H9 (cell line): Measurements from ENCODE around the gene HS3ST3B1. TPM values are rescaled to one million over a fixed set of nuclear protein-coding genes. Genes with fewer than 3 reads are reported as not detected.

Source experiments
- DNase-seq: peaks from one replicate; pipeline ENCODE4 v3.0.0-alpha.2; 2017
- H2AFZ ChIP-seq: one replicate; pipeline ENCODE4 v1.6.1; 2013; ENCODE audit warnings: mild to moderate bottlenecking, low read length, control low read depth, moderate library complexity
- H2AK5ac ChIP-seq: 2 replicates; pipeline ENCODE4 v1.6.1; 2013; ENCODE audit warnings: low read length, control low read depth, mixed read lengths; ENCODE audit not compliant: insufficient read length
- H2BK120ac ChIP-seq: one replicate; pipeline ENCODE4 v1.6.1; 2013; ENCODE audit warnings: low read depth, mild to moderate bottlenecking, low read length, control low read depth, inconsistent platforms; ENCODE audit not compliant: poor library complexity, severe bottlenecking
- H2BK12ac ChIP-seq: 2 replicates; pipeline ENCODE4 v1.6.1; 2013; ENCODE audit warnings: low read length, control low read depth, mixed read lengths, low read depth; ENCODE audit not compliant: insufficient read length
- H2BK15ac ChIP-seq: 2 replicates; pipeline ENCODE4 v1.6.1; 2013; ENCODE audit warnings: low read depth, low read length, control low read depth
- H2BK20ac ChIP-seq: one replicate; pipeline ENCODE4 v1.6.1; 2013; ENCODE audit warnings: low read depth, mild to moderate bottlenecking, low read length, control low read depth, inconsistent platforms; ENCODE audit not compliant: poor library complexity, severe bottlenecking
- H2BK5ac ChIP-seq: 2 replicates; pipeline ENCODE4 v1.6.1; 2013; ENCODE audit warnings: low read length, control low read depth, mixed read lengths; ENCODE audit not compliant: insufficient read length
- H3K14ac ChIP-seq: 2 replicates; pipeline ENCODE4 v1.6.1; 2013; ENCODE audit warnings: low read length, control low read depth; ENCODE audit not compliant: insufficient read depth
- H3K18ac ChIP-seq: 2 replicates; pipeline ENCODE4 v1.6.1; 2013; ENCODE audit warnings: low read depth, mild to moderate bottlenecking, mixed read lengths, low read length, control low read depth; ENCODE audit not compliant: insufficient read length
- H3K23ac ChIP-seq: 2 replicates; pipeline ENCODE4 v1.6.1; 2013; ENCODE audit warnings: low read length, control low read depth, mixed read lengths, low read depth; ENCODE audit not compliant: insufficient read length
- H3K23me2 ChIP-seq: 2 replicates; pipeline ENCODE4 v1.6.1; 2013; ENCODE audit warnings: low read depth, mild to moderate bottlenecking, mixed read lengths, low read length, control low read depth; ENCODE audit not compliant: insufficient read length, poor library complexity, severe bottlenecking
- H3K27ac ChIP-seq: 2 replicates; pipeline ENCODE4 v1.5.1; 2013; ENCODE audit warnings: low read length, control low read depth, mixed read lengths, low read depth; ENCODE audit not compliant: insufficient read length
- H3K27me3 ChIP-seq: 2 replicates; pipeline ENCODE4 v1.6.1; 2013; ENCODE audit warnings: low read length, control low read depth, inconsistent platforms; ENCODE audit not compliant: insufficient read depth
- H3K4ac ChIP-seq: 2 replicates; pipeline ENCODE4 v1.6.1; 2013; ENCODE audit warnings: low read depth, mild to moderate bottlenecking, control low read depth, inconsistent platforms, low read length, moderate library complexity
- H3K4me1 ChIP-seq: 2 replicates; pipeline ENCODE4 v1.6.1; 2013; ENCODE audit warnings: low read length, control low read depth, inconsistent platforms; ENCODE audit not compliant: insufficient read depth
- H3K4me2 ChIP-seq: 2 replicates; pipeline ENCODE4 v1.6.1; 2013; ENCODE audit warnings: low read length, control low read depth, mixed read lengths; ENCODE audit not compliant: insufficient read length, insufficient read depth
- H3K56ac ChIP-seq: 2 replicates; pipeline ENCODE4 v1.6.1; 2013; ENCODE audit warnings: low read depth, mild to moderate bottlenecking, mixed read lengths, low read length, control low read depth; ENCODE audit not compliant: insufficient read length
- H3K79me1 ChIP-seq: 2 replicates; pipeline ENCODE4 v1.6.1; 2013; ENCODE audit warnings: low read depth, mild to moderate bottlenecking, moderate library complexity, low read length, control low read depth, inconsistent platforms; ENCODE audit not compliant: insufficient read depth, poor library complexity, severe bottlenecking
- H3K79me2 ChIP-seq: 2 replicates; pipeline ENCODE4 v1.6.1; 2013; ENCODE audit warnings: low read length, control low read depth, inconsistent platforms; ENCODE audit not compliant: insufficient read depth
- H3K9ac ChIP-seq: 2 replicates; pipeline ENCODE4 v1.6.1; 2013; ENCODE audit warnings: low read length, control low read depth, mixed read lengths; ENCODE audit not compliant: insufficient read length; ENCODE audit errors: extremely low read depth
- H3K9me3 ChIP-seq: one replicate; pipeline ENCODE4 v1.6.1; 2013; ENCODE audit warnings: low read depth, low read length, inconsistent platforms; ENCODE audit not compliant: control insufficient read depth
- H3T11ph ChIP-seq: one replicate; pipeline ENCODE4 v1.6.1; 2013; ENCODE audit warnings: mild to moderate bottlenecking, low read length, control low read depth, inconsistent platforms
- H4K20me1 ChIP-seq: one replicate; pipeline ENCODE4 v1.6.1; 2013; ENCODE audit not compliant: control insufficient read depth, insufficient read length, insufficient read depth
- H4K5ac ChIP-seq: 2 replicates; pipeline ENCODE4 v1.6.1; 2013; ENCODE audit warnings: low read depth, mild to moderate bottlenecking, mixed read lengths, low read length, control low read depth; ENCODE audit not compliant: insufficient read length
- H4K8ac ChIP-seq: replicated peaks from 2 replicates; pipeline ENCODE4 v1.6.1; 2013; ENCODE audit warnings: low read length, control low read depth, mixed read lengths, low read depth; ENCODE audit not compliant: insufficient read length
- H4K91ac ChIP-seq: 2 replicates; pipeline ENCODE4 v1.6.1; 2013; ENCODE audit warnings: low read depth, mild to moderate bottlenecking, moderate library complexity, mixed read lengths, low read length, control low read depth; ENCODE audit not compliant: insufficient read length
- H3K27ac Mint-ChIP-seq, 3 experiments: 2 replicates in 2 of 3; 3 replicates in 1 of 3; pipeline ENCODE4 v1.8.0; 2020 to 2021; ENCODE audit warnings: mixed read lengths in 3 of 3, mild to moderate bottlenecking in 1 of 3, moderate library complexity in 1 of 3
- H3K27me3 Mint-ChIP-seq: 2 replicates; pipeline ENCODE4 v1.8.0; 2021; ENCODE audit warnings: low read depth, mild to moderate bottlenecking, moderate library complexity, mixed read lengths
- H3K36me3 Mint-ChIP-seq, 3 experiments: 2 replicates in 2 of 3; 3 replicates in 1 of 3; pipeline ENCODE4 v1.8.0; 2020 to 2021; ENCODE audit warnings: low read depth in 3 of 3, mixed read lengths in 3 of 3; ENCODE audit not compliant: insufficient read depth in 1 of 3
- H3K4me1 Mint-ChIP-seq, 2 experiments: 2 replicates each; pipeline ENCODE4 v1.8.0; 2020; ENCODE audit warnings: mixed read lengths in 2 of 2
- H3K4me3 Mint-ChIP-seq, 2 experiments: 2 replicates in 1 of 2; 3 replicates in 1 of 2; pipeline ENCODE4 v1.8.0; 2020 to 2021; ENCODE audit warnings: mild to moderate bottlenecking in 2 of 2, mixed read lengths in 2 of 2, moderate library complexity in 1 of 2
- H3K9me3 Mint-ChIP-seq, 2 experiments: 2 replicates in 1 of 2; 3 replicates in 1 of 2; pipeline ENCODE4 v1.8.0; 2020; ENCODE audit warnings: mild to moderate bottlenecking in 2 of 2, mixed read lengths in 2 of 2, moderate library complexity in 1 of 2
- CTCF ChIP-seq: fragments of 200-600 bp; sonication (generic); conservative IDR thresholded peaks from 3 replicates; pipeline ENCODE4 v1.8.0; 2021; ENCODE audit warnings: antibody characterized with exemption, mild to moderate bottlenecking
- WGBS: extraction: QIAGEN DNeasy Blood & Tissue Kit; methylation state at CpG from one replicate; pipeline ENCODE4 v1.1.7; 2013; ENCODE audit warnings: missing lambda C conversion rate, low lambda C conversion rate, mixed read lengths; ENCODE audit not compliant: insufficient read length; ENCODE audit errors: extremely low coverage; 5-methylcytosine and 5-hydroxymethylcytosine counted together
- total RNA-seq: library from RNA; stranded (reverse); gene quantifications from 2 replicates; pipeline ENCODE4 v1.2.1, GENCODE V29; 2021

HS3ST3B1 gene
- total RNA-seq, 1 experiment from 2014 or later = 2.8 TPM

- Histone ChIP-seq H3K9me3 (no peaks in the 10 kb centered on the region), H3K27ac (no peak overlapping the region), H3K23ac (no peak overlapping the region), H2BK15ac (no peak overlapping the region), H2BK12ac (no peak overlapping the region), H3K9ac (no peak overlapping the region), H3K4me1 (peaks cover 18% of the 10 kb centered on the region; the same call in 1 of the 2 replicates), H3K4me2 (no peak overlapping the region), H3T11ph (no peak overlapping the region), H2BK120ac (no peak overlapping the region), H2AFZ (no peak overlapping the region), H3K27me3 (no peaks in the 10 kb centered on the region), H3K18ac (no peak overlapping the region), H3K79me2 (no peaks in the 10 kb centered on the region; the same call in 1 of the 2 replicates), H4K20me1 (no peaks in the 10 kb centered on the region), H2BK20ac (no peak overlapping the region), H4K8ac (no peak overlapping the region), H4K91ac (no peak overlapping the region), H2AK5ac (no peak overlapping the region), H3K4ac (no peak overlapping the region), H3K23me2 (peaks cover 13% of the 10 kb centered on the region), H3K14ac (no peak overlapping the region), H3K56ac (no peak overlapping the region), H4K5ac (no peak overlapping the region), H3K79me1 (no peaks in the 10 kb centered on the region), H2BK5ac (no peak overlapping the region)
- no peak for TF ChIP-seq CTCF
- peaks cover 3 to 5% of the 10 kb centered on the region in 2 experiments; a peak in 3 of 5 replicates for H3K9me3 Mint-ChIP-seq
- peak overlapping the region in 1 of 2 experiments; percentile 35; a peak in 2 of 5 replicates for H3K4me3 Mint-ChIP-seq
- H3K27ac Mint-ChIP-seq = peak overlapping the region in 1 of 3 experiments; percentile 48; a peak in 1 of 7 replicates
- H3K4me1 Mint-ChIP-seq = peaks cover 51% of the 10 kb centered on the region in 2 experiments
- WGBS = no CpG with 5 or more reads among the region's 10 CpGs
- H3K27me3 Mint-ChIP-seq = peaks cover 15% of the 10 kb centered on the region
- no peak for DNase-seq
- H3K36me3 Mint-ChIP-seq = peaks cover 4 to 12% (median 10%) of the 10 kb centered on the region in 3 experiments; a peak in 5 of 7 replicates
Observed at GRCh38 chr17:14311186-14311705, 10.4 kb downstream of the HS3ST3B1 start.
